ENCODE results near the gene LCN15. TPM values are rescaled to one million over a fixed set of nuclear protein-coding genes. Genes with fewer than 3 reads are reported as not detected.

LCN15 gene
- total RNA-seq, 1 donor from 2014 or later, result not detected

GRCh38 chr9:136722093-136722968 is 42.0 kb downstream of the LCN15 start:
- Mint-ChIP-seq H3K9me3 (no peaks in the 10 kb centered on the region), H3K4me1 (ENCODE audit: low read depth) (peaks cover 11% of the 10 kb centered on the region), H3K27me3 (ENCODE audit: low read depth) (no peaks in the 10 kb centered on the region), H3K4me3 (ENCODE audit: low read depth) (no peak overlapping the region), H3K36me3 (ENCODE audit: low read depth) (peaks cover 38% of the 10 kb centered on the region), H3K27ac (no peak overlapping the region)
- intact Hi-C loops (cut with micrococcal nuclease), result no loop called here
- DNase-seq (ENCODE audit: low spot score), result no peak

- no peaks in the 10 kb centered on the region for H3K27me3 Mint-ChIP-seq (ENCODE audit: low read depth)
- peaks cover 31% of the 10 kb centered on the region for H3K36me3 Mint-ChIP-seq (ENCODE audit: low read depth)
- intact Hi-C loops (cut with micrococcal nuclease), result no loop called here
- no peak overlapping the region for H3K27ac Mint-ChIP-seq
- H3K9me3 Mint-ChIP-seq, result no peaks in the 10 kb centered on the region
- H3K4me3 Mint-ChIP-seq (ENCODE audit: low read depth), result no peak overlapping the region
- peaks cover 7% of the 10 kb centered on the region for H3K4me1 Mint-ChIP-seq (ENCODE audit: low read depth)
- DNase-seq (ENCODE audit: low spot score), result no peak
Measured at GRCh38 chr9:136721339-136722092, 42.8 kb downstream of the LCN15 start.

GRCh38 chr9:136720898-136721338 is 43.4 kb downstream of the LCN15 start:
- intact Hi-C loops (cut with micrococcal nuclease), result no loop called here
- Mint-ChIP-seq H3K27ac (no peak overlapping the region), H3K4me3 (ENCODE audit: low read depth) (no peak overlapping the region)

GRCh38 chr9:136720251-136720897 is 43.9 kb downstream of the LCN15 start:
- intact Hi-C loops (cut with micrococcal nuclease), result no loop called here
- Mint-ChIP-seq H3K27ac (no peak overlapping the region), H3K27me3 (ENCODE audit: low read depth) (peaks cover 3% of the 10 kb centered on the region), H3K4me1 (ENCODE audit: low read depth) (peaks cover 3% of the 10 kb centered on the region), H3K4me3 (ENCODE audit: low read depth) (no peak overlapping the region), H3K36me3 (ENCODE audit: low read depth) (peaks cover 19% of the 10 kb centered on the region), H3K9me3 (no peaks in the 10 kb centered on the region)
- DNase-seq (ENCODE audit: low spot score), result no peak

More at GRCh38 chr9:136720898-136721338, 43.4 kb downstream of the LCN15 start:
- H3K27me3 Mint-ChIP-seq (ENCODE audit: low read depth), result peaks cover under 1% of the 10 kb centered on the region
- peaks cover 5% of the 10 kb centered on the region for H3K4me1 Mint-ChIP-seq (ENCODE audit: low read depth)
- H3K36me3 Mint-ChIP-seq (ENCODE audit: low read depth), result peaks cover 25% of the 10 kb centered on the region
- H3K9me3 Mint-ChIP-seq, result no peaks in the 10 kb centered on the region
- DNase-seq (ENCODE audit: low spot score), result no peak

GRCh38 chr9:136719195-136719880 is 45.0 kb downstream of the LCN15 start:
- peaks cover 2% of the 10 kb centered on the region for H3K4me1 Mint-ChIP-seq (ENCODE audit: low read depth)
- H3K27me3 Mint-ChIP-seq (ENCODE audit: low read depth), result peaks cover 3% of the 10 kb centered on the region
- no peak overlapping the region for H3K4me3 Mint-ChIP-seq (ENCODE audit: low read depth)
- H3K27ac Mint-ChIP-seq, result no peak overlapping the region
- H3K36me3 Mint-ChIP-seq (ENCODE audit: low read depth), result peaks cover 12% of the 10 kb centered on the region
- no peak for DNase-seq (ENCODE audit: low spot score)
- intact Hi-C loops (cut with micrococcal nuclease), result no loop called here
- H3K9me3 Mint-ChIP-seq, result no peaks in the 10 kb centered on the region

GRCh38 chr9:136718345-136719194 is 45.7 kb downstream of the LCN15 start:
- Mint-ChIP-seq H3K27ac (no peak overlapping the region), H3K9me3 (no peaks in the 10 kb centered on the region), H3K36me3 (ENCODE audit: low read depth) (peaks cover 4% of the 10 kb centered on the region), H3K4me1 (ENCODE audit: low read depth) (peaks cover 1% of the 10 kb centered on the region), H3K27me3 (ENCODE audit: low read depth) (peaks cover 6% of the 10 kb centered on the region), H3K4me3 (ENCODE audit: low read depth) (no peak overlapping the region)
- intact Hi-C loops (cut with micrococcal nuclease), result no loop called here
- DNase-seq (ENCODE audit: low spot score), result no peak

- H3K4me3 Mint-ChIP-seq (ENCODE audit: low read depth), result no peak overlapping the region
- no peaks in the 10 kb centered on the region for H3K36me3 Mint-ChIP-seq (ENCODE audit: low read depth)
- no peak overlapping the region for H3K27ac Mint-ChIP-seq
- H3K9me3 Mint-ChIP-seq, result no peaks in the 10 kb centered on the region
- peaks cover 10% of the 10 kb centered on the region for H3K27me3 Mint-ChIP-seq (ENCODE audit: low read depth)
- intact Hi-C loops (cut with micrococcal nuclease), result no loop called here
- no peak for DNase-seq (ENCODE audit: low spot score)
- peaks cover 1% of the 10 kb centered on the region for H3K4me1 Mint-ChIP-seq (ENCODE audit: low read depth)
Measured at GRCh38 chr9:136717399-136717798, 46.9 kb downstream of the LCN15 start.

- peaks cover 1% of the 10 kb centered on the region for H3K4me1 Mint-ChIP-seq (ENCODE audit: low read depth)
- peaks cover 25% of the 10 kb centered on the region for H3K27me3 Mint-ChIP-seq (ENCODE audit: low read depth)
- no peak overlapping the region for H3K27ac Mint-ChIP-seq
- intact Hi-C loops (cut with micrococcal nuclease), result no loop called here
- H3K4me3 Mint-ChIP-seq (ENCODE audit: low read depth), result no peak overlapping the region
- H3K36me3 Mint-ChIP-seq (ENCODE audit: low read depth), result no peaks in the 10 kb centered on the region
- DNase-seq (ENCODE audit: low spot score), result no peak
- no peaks in the 10 kb centered on the region for H3K9me3 Mint-ChIP-seq
Measured at GRCh38 chr9:136714893-136715274, 49.4 kb downstream of the LCN15 start.

- intact Hi-C loops (cut with micrococcal nuclease), result no loop called here
- Mint-ChIP-seq H3K36me3 (ENCODE audit: low read depth) (no peaks in the 10 kb centered on the region), H3K4me3 (ENCODE audit: low read depth) (no peak overlapping the region), H3K27ac (no peak overlapping the region), H3K9me3 (no peaks in the 10 kb centered on the region), H3K27me3 (ENCODE audit: low read depth) (peaks cover 25% of the 10 kb centered on the region), H3K4me1 (ENCODE audit: low read depth) (peaks cover 1% of the 10 kb centered on the region)
- no peak for DNase-seq (ENCODE audit: low spot score)
Measured at GRCh38 chr9:136714096-136714892, 50.0 kb downstream of the LCN15 start.

GRCh38 chr9:136713550-136713949 is 50.8 kb downstream of the LCN15 start:
- peak overlapping the region; percentile 39 for H3K4me3 Mint-ChIP-seq (ENCODE audit: low read depth)
- H3K4me1 Mint-ChIP-seq (ENCODE audit: low read depth), result no peaks in the 10 kb centered on the region
- no peak for DNase-seq (ENCODE audit: low spot score)
- H3K27ac Mint-ChIP-seq, result no peak overlapping the region
- intact Hi-C loops (cut with micrococcal nuclease), result no loop called here
- no peaks in the 10 kb centered on the region for H3K36me3 Mint-ChIP-seq (ENCODE audit: low read depth)
- no peaks in the 10 kb centered on the region for H3K9me3 Mint-ChIP-seq
- peaks cover 25% of the 10 kb centered on the region for H3K27me3 Mint-ChIP-seq (ENCODE audit: low read depth)

All from activated T-helper 2 cell treated with anti-CD3 and anti-CD28 coated beads, Interferon-gamma antibody, Interleukin-2, Interleukin-4, amounts not matched to agents 10 μg/mL and 5 μg/mL and 100 μg/mL, durations not matched to agents 14 hours and 24 hours and 36 hours (primary cell).